Activated naive CD4-positive, alpha-beta T cell treated with anti-CD3 and anti-CD28 coated beads, Interleukin-2, amount 50 U/mL, for 72 hours (primary cell): Measurements from ENCODE around the gene STXBP5L. TPM values are rescaled to one million over a fixed set of nuclear protein-coding genes. Genes with fewer than 3 reads are reported as not detected.
"Not testable (repeated sequence)": the region's sequence is repeated elsewhere in the genome, so short reads cannot be mapped to it uniquely, and the experiment has no call there.

Experiments used
- ATAC-seq, 2 donors: fragments of 150-1000 bp; cut with Tn5 transposase; 2 replicates each; pipeline ENCODE4 v1.10.0; 2021; ENCODE audit warnings: mild to moderate bottlenecking in 2 of 2, moderate library complexity in 2 of 2
- DNase-seq, 2 donors: peaks; one replicate each; pipeline ENCODE4 v3.0.0; 2021 to 2022; ENCODE audit warnings: low spot score in 2 of 2
- H3K27ac Mint-ChIP-seq, 2 donors: one replicate each; pipeline ENCODE4 v1.8.0; 2022; ENCODE audit warnings: mild to moderate bottlenecking in 2 of 2, mixed read lengths in 2 of 2
- H3K36me3 Mint-ChIP-seq, 2 donors: one replicate each; pipeline ENCODE4 v1.8.0; 2022; ENCODE audit warnings: mixed read lengths in 2 of 2
- H3K9me3 Mint-ChIP-seq, 2 donors: one replicate each; pipeline ENCODE4 v1.8.0; 2022; ENCODE audit warnings: mixed read lengths in 2 of 2
- total RNA-seq, 2 donors: library from RNA; stranded (reverse); gene quantifications; one replicate each; pipeline ENCODE4 v1.2.3, GENCODE V29; 2022

STXBP5L gene
- total RNA-seq, 2 donors from 2014 or later, result not detected

DNA sequence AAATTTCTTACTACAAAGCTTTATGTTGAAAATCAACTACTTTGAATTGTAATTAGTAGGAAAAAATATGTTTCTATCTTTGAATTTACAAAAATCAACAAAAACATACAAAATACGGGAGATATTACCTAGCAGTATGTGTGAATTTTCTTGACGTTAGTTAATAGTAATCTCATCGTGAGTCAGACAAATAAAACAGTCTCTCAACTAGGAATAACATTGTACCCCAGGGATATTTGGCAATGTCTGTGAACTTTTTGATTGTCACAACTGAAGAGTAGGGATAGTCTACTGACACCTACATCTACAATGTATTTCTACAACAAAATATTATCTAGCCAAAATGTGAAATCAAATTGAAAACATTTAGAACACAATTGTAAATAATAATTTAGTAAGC is 387.4 kb downstream of the STXBP5L start:
- DNase-seq, result no peak
- Mint-ChIP-seq H3K27ac (no peak overlapping the region), H3K36me3 (no peaks in the 10 kb centered on the region), H3K9me3 (no peaks in the 10 kb centered on the region)
- ATAC-seq, result no peak

- no peaks in the 10 kb centered on the region for H3K36me3 Mint-ChIP-seq
- H3K9me3 Mint-ChIP-seq, result no peaks in the 10 kb centered on the region
- no peak overlapping the region for H3K27ac Mint-ChIP-seq
- DNase-seq (no peak), ATAC-seq (no peak)
These were observed 388.0 kb downstream of the STXBP5L start for GRCh38 chr3:121295979-121296378.

DNA sequence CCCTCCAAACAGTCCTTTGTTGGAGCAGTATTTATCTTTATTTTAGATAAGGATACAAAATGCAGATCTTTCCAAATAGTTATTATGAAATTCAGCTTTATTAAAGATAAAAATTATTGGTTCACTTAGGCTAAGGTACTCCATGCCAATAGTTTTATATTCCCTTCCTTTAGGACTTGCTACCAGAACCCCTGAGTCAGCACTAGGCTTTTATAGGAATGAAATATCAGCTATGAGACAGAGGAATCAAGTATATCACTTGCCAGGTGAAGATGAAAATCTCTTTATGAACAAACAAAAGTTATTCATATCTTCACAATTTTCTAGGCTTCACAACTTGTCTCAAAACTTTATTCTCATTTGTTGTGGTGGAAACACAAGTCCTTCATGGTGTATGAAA is 416.3 kb downstream of the STXBP5L start:
- H3K36me3 Mint-ChIP-seq, result no peaks in the 10 kb centered on the region
- DNase-seq (no peak), ATAC-seq (no peak)
- H3K9me3 Mint-ChIP-seq, result no peaks in the 10 kb centered on the region
- no peak overlapping the region for H3K27ac Mint-ChIP-seq

- no peaks in the 10 kb centered on the region for H3K9me3 Mint-ChIP-seq
- no peak for DNase-seq
- H3K36me3 Mint-ChIP-seq, result no peaks in the 10 kb centered on the region
- H3K27ac Mint-ChIP-seq, result no peak overlapping the region
- no peak for ATAC-seq
These were observed 422.1 kb downstream of the STXBP5L start for GRCh38 chr3:121330118-121330517.

- Mint-ChIP-seq H3K36me3 (no peaks in the 10 kb centered on the region), H3K27ac (no peak overlapping the region), H3K9me3 (no peaks in the 10 kb centered on the region)
- ATAC-seq (no peak), DNase-seq (no peak)
These were observed 422.6 kb downstream of the STXBP5L start for GRCh38 chr3:121330634-121331033.

GRCh38 chr3:121355960-121356359 is 448.0 kb downstream of the STXBP5L start:
- H3K27ac Mint-ChIP-seq, DNase-seq, ATAC-seq: not testable (repeated sequence)
- Mint-ChIP-seq H3K36me3 (peaks cover 0 to 22% of the 10 kb centered on the region in 2 donors), H3K9me3 (peaks cover 18 to 22% of the 10 kb centered on the region in 2 donors)

- DNase-seq, result no peak
- ATAC-seq, result no peak
These were observed 454.2 kb downstream of the STXBP5L start for GRCh38 chr3:121362035-121362734.

DNA sequence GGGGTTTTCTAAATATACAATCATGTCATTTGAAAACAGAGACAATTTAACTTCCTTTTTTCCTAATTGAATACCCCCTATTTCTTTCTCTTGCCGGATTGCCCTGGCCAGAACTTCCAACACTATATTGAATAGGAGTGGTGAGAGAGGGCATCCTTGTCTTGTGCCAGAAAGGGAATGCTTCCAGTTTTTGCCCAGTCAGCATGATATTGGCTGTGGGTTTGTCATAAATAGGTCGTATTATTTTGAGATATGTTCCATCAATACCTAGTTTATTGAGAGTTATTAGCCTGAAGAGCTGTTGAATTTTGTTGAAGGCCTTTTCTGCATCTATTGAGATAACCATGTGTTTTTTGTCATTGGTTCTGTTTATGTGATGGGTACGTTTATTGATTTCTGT is 480.3 kb downstream of the STXBP5L start:
- DNase-seq, H3K9me3 Mint-ChIP-seq, H3K36me3 Mint-ChIP-seq, ATAC-seq, H3K27ac Mint-ChIP-seq: not testable (repeated sequence)

More at GRCh38 chr3:121362035-121362734, 454.2 kb downstream of the STXBP5L start:
- H3K9me3 Mint-ChIP-seq, result peaks cover 0 to 11% of the 10 kb centered on the region in 2 donors
- H3K36me3 Mint-ChIP-seq, result peaks cover 0 to 11% of the 10 kb centered on the region in 2 donors
- no peak overlapping the region for H3K27ac Mint-ChIP-seq

- not testable (repeated sequence) for H3K36me3 Mint-ChIP-seq, H3K9me3 Mint-ChIP-seq, DNase-seq, ATAC-seq, H3K27ac Mint-ChIP-seq
These were observed 488.0 kb downstream of the STXBP5L start for GRCh38 chr3:121395967-121396366.

DNA sequence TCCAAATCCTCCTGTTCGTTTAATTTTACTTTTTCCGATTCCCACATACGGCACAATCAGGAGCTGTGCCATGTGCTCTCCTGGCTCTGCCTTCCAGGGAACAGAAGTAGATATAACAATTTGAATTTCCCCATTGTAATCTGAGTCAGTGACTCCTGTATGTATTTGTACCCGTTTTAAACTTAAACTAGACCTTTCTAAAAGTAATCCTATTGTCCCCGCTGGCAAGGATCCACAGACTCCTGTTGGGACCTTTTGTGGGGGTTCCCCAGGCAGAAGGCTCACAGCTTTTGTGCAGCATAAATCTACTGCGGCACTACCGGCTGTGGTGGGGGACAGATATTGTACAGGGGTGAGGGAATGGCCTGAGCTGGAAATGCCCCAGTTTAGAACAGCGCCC is 490.0 kb downstream of the STXBP5L start:
- DNase-seq, H3K27ac Mint-ChIP-seq, ATAC-seq, H3K9me3 Mint-ChIP-seq, H3K36me3 Mint-ChIP-seq: not testable (repeated sequence)

DNA sequence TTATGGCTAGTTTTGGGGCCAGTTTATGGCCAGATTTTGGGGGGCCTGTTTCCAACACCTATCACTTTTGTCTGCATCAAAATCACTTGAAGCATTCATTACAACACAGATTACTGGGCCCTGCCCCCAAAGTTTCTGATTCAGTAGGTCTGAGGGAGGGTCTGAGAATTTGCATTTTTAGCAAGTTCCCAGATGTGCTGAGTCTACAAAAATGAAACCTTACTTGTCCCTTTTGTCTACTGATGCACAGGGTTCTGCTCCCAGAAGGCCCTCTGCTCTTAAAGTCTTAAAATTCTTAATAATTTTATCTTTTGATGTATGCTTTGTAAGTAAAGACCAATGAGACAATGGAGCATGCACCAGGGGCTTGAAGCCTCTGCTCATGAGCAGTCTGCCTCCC is 491.8 kb downstream of the STXBP5L start:
- DNase-seq, result no peak
- no peak for ATAC-seq
- Mint-ChIP-seq H3K27ac (no peak overlapping the region), H3K36me3 (no peaks in the 10 kb centered on the region), H3K9me3 (no peaks in the 10 kb centered on the region)

GRCh38 chr3:121405631-121406030 is 497.6 kb downstream of the STXBP5L start:
- DNase-seq, result no peak
- Mint-ChIP-seq H3K36me3 (no peaks in the 10 kb centered on the region), H3K27ac (no peak overlapping the region), H3K9me3 (no peaks in the 10 kb centered on the region)
- ATAC-seq, result no peak

- no peaks in the 10 kb centered on the region for H3K36me3 Mint-ChIP-seq
- H3K27ac Mint-ChIP-seq, result no peak overlapping the region
- no peaks in the 10 kb centered on the region for H3K9me3 Mint-ChIP-seq
- ATAC-seq (no peak), DNase-seq (no peak)
These were observed 503.5 kb downstream of the STXBP5L start for GRCh38 chr3:121411523-121411922.

DNA sequence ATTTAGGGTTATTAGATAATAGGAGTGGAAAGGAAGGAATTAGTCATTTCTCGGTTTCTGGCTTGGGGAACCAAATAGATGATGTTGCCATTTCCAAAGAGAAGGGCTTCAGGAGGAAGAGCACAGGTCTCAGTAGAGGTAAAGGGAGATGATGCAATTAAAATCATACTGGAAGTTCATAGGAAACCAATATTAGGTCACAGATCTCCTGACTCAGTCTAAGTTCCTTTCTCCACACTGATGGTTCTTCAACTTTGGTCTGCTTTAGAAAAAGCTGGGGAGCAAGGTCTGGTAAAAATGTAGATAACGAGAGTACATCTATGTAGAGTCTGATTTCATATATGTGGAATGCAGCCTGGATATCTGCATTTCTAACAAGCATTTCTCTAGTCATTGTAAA is 506.9 kb downstream of the STXBP5L start:
- H3K9me3 Mint-ChIP-seq, result no peaks in the 10 kb centered on the region
- DNase-seq (no peak), ATAC-seq (peak in 1 of 2 donors; percentile 69)
- no peak overlapping the region for H3K27ac Mint-ChIP-seq
- peaks cover 0 to 5% of the 10 kb centered on the region in 2 donors for H3K36me3 Mint-ChIP-seq

- DNase-seq, result no peak
- H3K9me3 Mint-ChIP-seq, result no peaks in the 10 kb centered on the region
- ATAC-seq, result no peak
- H3K27ac Mint-ChIP-seq, result no peak overlapping the region
- peaks cover 0 to 5% of the 10 kb centered on the region in 2 donors for H3K36me3 Mint-ChIP-seq
These were observed 510.2 kb downstream of the STXBP5L start for GRCh38 chr3:121418182-121418581.

- DNase-seq (no peak), ATAC-seq (no peak)
- H3K27ac Mint-ChIP-seq, result no peak overlapping the region
- peaks cover 0 to 24% of the 10 kb centered on the region in 2 donors for H3K36me3 Mint-ChIP-seq
- no peaks in the 10 kb centered on the region for H3K9me3 Mint-ChIP-seq
These were observed 516.5 kb downstream of the STXBP5L start for GRCh38 chr3:121424549-121424948.

GRCh38 chr3:121430664-121431215 is 522.7 kb downstream of the STXBP5L start:
- H3K36me3 Mint-ChIP-seq, result peaks cover 6 to 57% of the 10 kb centered on the region in 2 donors
- ATAC-seq, result no peak
- DNase-seq, result no peak
- H3K9me3 Mint-ChIP-seq, result no peaks in the 10 kb centered on the region
- H3K27ac Mint-ChIP-seq, result no peak overlapping the region
